ENCODE measurements around the gene ENPP1. TPM values are rescaled to one million over a fixed set of nuclear protein-coding genes. Genes with fewer than 3 reads are reported as not detected.

The ENPP1 gene
- total and polyA plus RNA-seq, 2 of the 4 experiments (the other 2 are of a cell fraction): 10.9 to 38.9 TPM

DNA sequence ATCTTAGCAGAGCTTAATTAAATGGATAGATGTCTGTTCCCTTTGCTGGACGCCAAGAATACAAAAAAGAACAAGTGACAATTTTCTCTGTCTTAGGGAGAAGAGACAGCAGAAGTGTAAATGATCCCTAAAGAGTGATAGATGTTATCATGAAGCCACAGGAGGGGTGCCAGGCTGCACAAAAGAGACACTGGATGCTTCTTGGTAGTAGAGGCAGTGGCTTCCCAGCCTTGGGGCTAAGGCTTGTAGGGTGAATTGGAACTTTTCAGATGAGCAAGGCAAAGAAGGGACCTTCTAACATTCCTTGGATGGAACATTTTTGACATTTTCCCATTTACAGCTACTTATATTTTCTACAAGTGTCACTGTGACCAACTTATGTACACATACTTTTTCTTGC lies 85.4 kb downstream of the ENPP1 start:
- H3K36me3 ChIP-seq (ENCODE audit: control insufficient read depth, insufficient read depth, low read length): no peaks in the 10 kb centered on the region
- no peak overlapping the region for H3K14ac ChIP-seq (replicated peaks; ENCODE audit: low read depth, low read length)
- no peak overlapping the region; the same call in 1 of the 2 replicates for H3K56ac ChIP-seq (ENCODE audit: extremely low read depth, insufficient read depth, low read length)
- no peak overlapping the region for H3K18ac ChIP-seq (ENCODE audit: low read depth, low read length)
- ChIA-PET CTCF (no interaction called here), POLR2A (ENCODE audit: unreplicated experiment) (no interaction called here)
- H3K4me3 ChIP-seq (ENCODE audit: insufficient read depth, low read depth, low read length): no peak overlapping the region
- H4K20me1 ChIP-seq (ENCODE audit: insufficient read depth, low read length): no peaks in the 10 kb centered on the region
- H2BK5ac ChIP-seq (ENCODE audit: low read depth, low read length, poor library complexity, severe bottlenecking): no peak overlapping the region
- ATAC-seq (ENCODE audit: low read depth) (no peak), DNase-seq (no peak)
- no peak overlapping the region for H4K8ac ChIP-seq (ENCODE audit: low read depth in 2 of 2, low read length in 2 of 2)
- H2AK5ac ChIP-seq (ENCODE audit: low read depth, low read length): no peak overlapping the region
- no peak overlapping the region for H3K9ac ChIP-seq (ENCODE audit: low read depth, low read length)
- peaks cover 2% of the 10 kb centered on the region; the same call in 1 of the 2 replicates for H3K9me3 ChIP-seq (ENCODE audit: control insufficient read depth, insufficient read depth, low read length)
- in situ Hi-C loops (cut with MboI; ENCODE audit: low sequenced_read_pairs): no loop called here
- no peak overlapping the region for H3K4ac ChIP-seq (ENCODE audit: low read depth, low read length)
- H3K4me1 ChIP-seq (ENCODE audit: control insufficient read depth, insufficient read depth, low read length): 0 out of 2 replicates have a peak, but pooled peaks cover 3% of the 10 kb centered on the region
- H3K9me1 ChIP-seq (ENCODE audit: insufficient read depth, low read length): no peaks in the 10 kb centered on the region; the same call in 1 of the 2 replicates
- whole genome bisulfite sequencing, 2 experiments (ENCODE audit: extremely low coverage in 2 of 2, insufficient read length in 1 of 2): no CpG with 5 or more reads among the region's 1 CpG
- no TSS peak for BruUV-seq (replicated peaks)
- no peaks in the 10 kb centered on the region for H3K79me1 ChIP-seq (ENCODE audit: low read depth in 1 of 2, low read length in 2 of 2)
- H2BK15ac ChIP-seq (ENCODE audit: low read depth, low read length): no peak overlapping the region
- H4K91ac ChIP-seq (ENCODE audit: insufficient read depth, low read depth, low read length): no peak overlapping the region
- H3K4me2 ChIP-seq (ENCODE audit: low read depth, low read length): no peak overlapping the region
- H2AK9ac ChIP-seq (replicated peaks; ENCODE audit: low read depth, low read length, poor library complexity): no peak overlapping the region
- H3K23ac ChIP-seq (ENCODE audit: low read depth, low read length): 0 out of 2 replicates have a peak overlapping the region, but pooled peaks have one; percentile 34
- H2AFZ ChIP-seq (replicated peaks; ENCODE audit: low read length, poor library complexity): no peak overlapping the region
- H3K27me3 ChIP-seq (ENCODE audit: control insufficient read depth, insufficient read depth, low read length): no peaks in the 10 kb centered on the region
- dilution Hi-C loops (cut with HindIII; ENCODE audit: low sequenced_read_pairs, unreplicated experiment): no loop called here
- H2BK120ac ChIP-seq (ENCODE audit: low read depth, low read length): no peak overlapping the region
- H2BK20ac ChIP-seq (ENCODE audit: low read depth, low read length): no peak overlapping the region
- no peak overlapping the region for H3K27ac ChIP-seq (ENCODE audit: insufficient read depth, low read length)
- intact Hi-C loops (cut with micrococcal nuclease): loop anchor here (5.0 kb wide), 1 partner anchor 106 kb away; no protein-coding TSS in a partner anchor
- TF ChIP-seq CHD1 (IDR thresholded peaks at IDR 0.05; ENCODE audit: low read depth, low read length): no peak
- TF ChIP-seq MAFK (IDR thresholded peaks at IDR 0.05; ENCODE audit: low read depth, low read length): no peak
- no peak for TF ChIP-seq FOS (IDR thresholded peaks at IDR 0.05; ENCODE audit: low read depth, low read length)
- TF ChIP-seq, protein P1, sequence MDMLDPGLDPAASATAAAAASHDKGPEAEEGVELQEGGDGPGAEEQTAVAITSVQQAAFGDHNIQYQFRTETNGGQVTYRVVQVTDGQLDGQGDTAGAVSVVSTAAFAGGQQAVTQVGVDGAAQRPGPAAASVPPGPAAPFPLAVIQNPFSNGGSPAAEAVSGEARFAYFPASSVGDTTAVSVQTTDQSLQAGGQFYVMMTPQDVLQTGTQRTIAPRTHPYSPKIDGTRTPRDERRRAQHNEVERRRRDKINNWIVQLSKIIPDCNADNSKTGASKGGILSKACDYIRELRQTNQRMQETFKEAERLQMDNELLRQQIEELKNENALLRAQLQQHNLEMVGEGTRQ (IDR thresholded peaks at IDR 0.05; ENCODE audit: low read depth, low read length): no peak
- no peak for TF ChIP-seq ELK1 (IDR thresholded peaks at IDR 0.05; ENCODE audit: borderline replicate concordance, low read depth, low read length)
- no peak for TF ChIP-seq RFX5 (IDR thresholded peaks at IDR 0.05; ENCODE audit: low read depth, low read length)
- no peak for TF ChIP-seq MAZ (IDR thresholded peaks at IDR 0.05; ENCODE audit: borderline replicate concordance, low read depth, low read length)
- no peak for TF ChIP-seq NFE2L2 (IDR thresholded peaks at IDR 0.05; ENCODE audit: low read depth, low read length)
- no peak for TF ChIP-seq RAD21 (IDR thresholded peaks at IDR 0.05; ENCODE audit: low read length)
- TF ChIP-seq RCOR1 (IDR thresholded peaks at IDR 0.05; ENCODE audit: insufficient replicate concordance, low read length): no peak
- TF ChIP-seq SMC3 (IDR thresholded peaks at IDR 0.05; ENCODE audit: low read depth, low read length): no peak
- TF ChIP-seq CEBPB (IDR thresholded peaks at IDR 0.05; ENCODE audit: low read depth, low read length): no peak
- no peak overlapping the region for H4K5ac ChIP-seq (ENCODE audit: low read depth, low read length)

Data from IMR-90 (cell line).